HG03439 (cell line): ENCODE measurements around the gene MSL3B.

ENCODE experiments used
- ATAC-seq: cut with Tn5 transposase; IDR thresholded peaks from one replicate; pipeline ENCODE4 v1.9.1; 2021; ENCODE audit warnings: mild to moderate bottlenecking, moderate library complexity; ENCODE audit not compliant: unreplicated experiment

Gene MSL3B

DNA sequence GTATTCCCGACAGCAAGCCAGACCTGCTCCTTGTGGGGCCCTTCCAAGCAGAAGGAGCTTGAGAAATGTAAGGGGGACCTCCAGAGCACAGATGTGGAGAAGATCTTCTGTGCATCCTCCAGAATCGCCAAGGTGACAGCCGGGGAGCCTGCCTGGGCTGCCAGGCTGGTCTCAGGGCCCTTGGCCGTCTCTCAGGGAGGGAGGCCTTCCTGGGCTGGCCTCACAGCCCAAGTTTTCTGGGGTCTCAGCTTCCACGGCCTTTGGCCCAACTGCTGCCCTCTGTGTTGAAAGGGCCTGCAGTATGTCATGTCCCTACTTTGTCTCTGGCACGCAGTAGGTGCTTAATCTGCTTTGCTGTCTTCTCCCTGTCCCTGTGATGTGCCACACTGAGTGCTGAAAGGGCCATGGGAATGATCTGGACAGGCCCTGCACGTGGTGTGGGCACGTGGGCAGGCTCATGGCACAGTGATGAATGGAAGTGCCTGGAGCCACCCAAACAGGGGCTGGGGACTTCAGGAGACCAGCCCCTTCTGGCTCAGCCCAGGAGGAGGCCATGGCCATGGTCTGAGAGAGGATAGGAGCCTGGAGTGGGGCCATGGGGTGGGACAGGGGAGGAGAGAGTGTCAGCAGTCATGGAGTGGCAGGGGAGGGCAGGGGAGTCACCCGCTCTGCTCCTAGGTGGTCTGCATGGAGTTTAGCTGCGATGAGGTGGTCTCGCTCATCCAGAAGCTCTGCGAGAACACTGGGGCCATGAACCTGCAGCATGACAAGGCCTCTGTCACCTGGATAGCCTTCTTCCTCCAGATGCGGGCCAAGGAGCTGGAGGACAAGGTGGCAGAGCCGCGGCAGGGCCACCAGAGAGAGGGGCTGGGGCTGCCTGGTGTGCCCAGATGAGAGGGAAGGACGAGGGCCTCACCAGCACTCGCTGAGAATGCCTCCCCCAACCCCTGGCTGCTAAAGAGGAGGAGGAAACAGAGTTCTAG lies 49.3 kb downstream of the MSL3B start:
- ATAC-seq = no peak

GRCh38 chr2:233817995-233818638 lies 50.1 kb downstream of the MSL3B start:
- no peak for ATAC-seq

GRCh38 chr2:233817361-233817911 lies 50.8 kb downstream of the MSL3B start:
- ATAC-seq = no peak

GRCh38 chr2:233816771-233817170 lies 51.4 kb downstream of the MSL3B start:
- no peak for ATAC-seq

- ATAC-seq = no peak
Measured at GRCh38 chr2:233816334-233816733, 51.9 kb downstream of the MSL3B start.

DNA sequence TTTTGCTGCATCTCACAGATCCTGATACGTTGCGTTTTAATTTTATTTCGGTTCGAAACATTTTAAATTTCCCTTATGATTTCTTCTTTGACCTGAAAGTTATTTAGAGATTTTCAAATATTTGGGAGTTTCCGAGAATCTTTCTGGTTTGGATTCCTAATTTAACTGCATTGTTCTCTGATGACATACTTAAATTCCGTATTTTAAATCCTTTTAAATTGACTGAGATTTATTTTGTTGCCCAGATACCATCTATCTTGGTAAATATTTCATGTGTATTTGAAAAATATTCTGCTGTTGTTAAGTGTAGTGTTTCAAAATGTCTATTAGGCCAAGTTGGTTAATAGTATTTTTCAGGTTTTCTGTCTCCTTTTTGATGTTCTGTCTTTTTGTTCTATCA lies 52.3 kb downstream of the MSL3B start:
- no peak for ATAC-seq
